AG20443 (cell line): ENCODE results near the gene KIF1C.
"Not testable (repeated sequence)": the region's sequence is repeated elsewhere in the genome, so short reads cannot be mapped to it uniquely, and the experiment has no call there.

Source experiments
- DNase-seq: peaks from one replicate; pipeline ENCODE4 v3.0.0; 2012; ENCODE audit warnings: low spot score, mixed read lengths

The KIF1C gene

DNA sequence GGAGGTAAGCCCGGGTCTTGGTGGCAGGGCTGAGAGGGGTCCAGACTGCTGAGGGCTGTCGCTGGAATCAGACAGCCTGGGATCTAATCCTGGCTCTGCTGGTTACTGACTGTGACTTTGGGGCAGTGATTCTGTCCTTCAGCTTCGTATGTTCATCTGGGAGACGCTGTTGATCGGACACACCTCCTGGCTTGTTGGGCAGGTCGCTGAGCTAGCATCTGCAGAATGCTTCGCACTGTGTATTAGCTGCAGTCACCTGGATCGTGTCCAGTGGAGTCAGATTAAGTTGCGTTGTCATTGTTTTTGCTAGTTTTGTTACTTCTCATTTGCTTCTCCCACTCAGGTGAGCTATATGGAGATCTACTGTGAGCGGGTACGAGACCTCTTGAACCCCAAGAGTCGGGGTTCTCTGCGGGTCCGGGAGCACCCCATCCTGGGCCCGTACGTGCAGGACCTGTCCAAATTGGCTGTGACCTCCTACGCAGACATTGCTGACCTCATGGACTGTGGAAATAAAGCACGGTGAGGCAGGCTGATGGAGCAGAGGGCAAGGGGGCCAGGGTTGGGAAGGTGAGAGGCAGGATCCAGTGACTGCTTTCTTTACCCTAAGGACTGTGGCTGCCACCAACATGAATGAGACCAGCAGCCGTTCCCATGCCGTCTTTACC is 4.5 kb downstream of the KIF1C start:
- no peak for DNase-seq

DNA sequence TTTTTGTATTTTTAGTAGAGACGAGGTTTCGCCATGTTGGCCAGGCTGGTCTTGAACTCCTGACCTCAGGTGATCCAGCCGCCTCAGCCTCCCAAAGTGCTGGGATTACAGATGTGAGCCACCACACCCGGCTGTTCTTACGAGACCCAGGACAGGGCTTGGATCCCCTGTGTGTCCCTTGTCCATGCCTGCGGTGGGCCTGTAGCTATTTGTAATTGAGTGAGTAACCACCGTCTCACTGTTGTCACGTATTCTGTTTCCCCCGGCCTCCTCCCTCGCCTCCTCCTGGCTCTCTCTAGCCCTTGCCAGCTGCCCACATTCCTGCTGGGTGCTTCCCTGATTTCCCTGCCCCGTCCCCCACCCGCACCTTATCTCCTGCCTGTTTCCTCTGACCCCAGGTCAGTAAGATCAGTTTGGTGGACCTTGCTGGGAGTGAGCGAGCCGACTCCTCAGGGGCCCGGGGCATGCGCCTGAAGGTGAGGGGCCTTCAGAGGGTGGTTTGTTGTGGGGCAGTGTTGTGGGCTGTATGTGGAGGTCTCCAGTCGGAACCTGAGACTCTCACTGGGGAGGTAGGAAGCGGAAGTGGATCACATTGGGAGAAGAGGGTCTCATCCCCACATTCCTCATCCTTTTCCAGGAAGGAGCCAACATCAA is 5.6 kb downstream of the KIF1C start:
- DNase-seq = no peak

DNA sequence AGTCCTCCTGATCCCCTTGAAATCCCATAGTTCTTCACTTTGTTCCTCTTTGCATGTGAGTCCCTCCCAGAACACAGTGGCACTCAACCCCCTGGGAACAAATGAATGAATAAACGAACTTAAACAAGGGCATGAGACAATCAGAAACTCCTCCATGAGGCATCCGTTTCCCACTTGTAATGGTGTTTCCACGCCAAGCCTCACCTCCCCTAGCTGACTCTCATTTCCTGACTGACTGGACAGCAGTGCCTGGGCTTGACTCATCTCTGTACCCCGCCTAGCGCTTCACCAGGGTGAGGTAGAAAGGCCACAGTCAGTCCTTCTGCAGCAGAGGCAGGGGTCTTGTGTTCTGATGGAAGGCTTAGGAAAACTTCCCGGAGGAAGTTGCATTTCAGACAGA is 14.2 kb downstream of the KIF1C start:
- DNase-seq = peak; percentile 78

DNA sequence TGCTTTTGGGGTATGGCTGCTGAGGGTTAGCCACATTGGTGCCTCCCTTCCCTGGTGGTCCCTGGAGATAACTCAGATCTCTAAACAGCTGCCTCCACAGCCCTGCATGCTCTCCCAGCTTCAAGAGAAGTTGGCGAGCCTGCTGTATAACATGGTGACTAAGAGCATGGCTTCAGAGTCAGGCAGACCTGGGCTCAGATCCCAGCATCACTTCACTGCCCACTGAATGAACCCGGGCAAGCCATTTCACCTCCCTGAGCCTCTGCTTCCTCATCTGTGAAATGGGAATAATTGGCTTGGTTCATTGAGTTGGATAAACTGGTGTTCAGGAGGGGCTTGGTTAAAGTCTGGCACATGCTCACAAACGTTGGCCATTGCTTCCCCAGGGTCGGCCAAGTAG is 16.6 kb downstream of the KIF1C start:
- no peak for DNase-seq

DNA sequence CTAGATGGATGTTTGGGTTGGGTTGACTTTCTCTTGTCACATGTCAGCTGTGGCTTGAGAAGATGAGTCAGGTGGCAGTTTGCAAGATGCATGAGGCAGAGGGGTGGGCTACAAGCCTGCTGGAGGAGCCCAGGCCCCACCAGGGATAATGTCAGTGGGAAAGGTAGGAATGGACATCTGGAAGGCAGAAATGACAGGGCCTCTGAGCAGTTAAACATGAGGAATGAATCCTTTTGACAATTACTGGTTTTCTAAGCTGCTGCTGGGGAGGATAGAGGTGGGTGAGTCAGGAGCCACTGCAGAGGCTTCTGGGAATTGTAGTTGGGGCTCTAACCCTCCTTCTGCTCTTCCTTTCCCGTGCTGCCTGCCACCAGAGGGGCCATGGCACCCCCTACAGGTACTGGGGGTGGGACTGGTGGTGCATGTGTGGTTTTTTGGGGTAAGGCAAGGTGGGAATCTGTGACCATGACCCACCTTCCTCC is 21.8 kb downstream of the KIF1C start:
- DNase-seq = peak; percentile 29

DNA sequence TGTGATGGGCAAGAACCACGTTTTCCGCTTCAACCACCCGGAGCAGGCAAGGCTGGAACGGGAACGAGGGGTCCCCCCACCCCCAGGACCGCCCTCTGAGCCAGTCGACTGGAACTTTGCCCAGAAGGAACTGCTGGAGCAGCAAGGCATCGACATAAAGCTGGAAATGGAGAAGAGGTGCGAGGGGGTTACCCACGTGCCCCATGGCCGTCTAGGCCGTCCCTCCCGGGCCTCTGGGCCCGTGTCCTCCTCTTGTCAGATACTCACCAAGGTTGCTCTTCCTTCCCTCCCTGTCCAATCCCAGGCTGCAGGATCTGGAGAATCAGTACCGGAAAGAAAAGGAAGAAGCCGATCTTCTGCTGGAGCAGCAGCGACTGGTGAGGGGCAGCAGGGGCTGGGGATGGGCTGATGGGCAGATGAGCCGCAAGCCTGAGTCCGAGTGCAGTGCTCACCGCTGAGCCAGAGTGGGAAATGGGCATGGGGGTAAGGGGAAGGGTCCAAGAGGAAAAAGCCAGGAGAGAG is 22.8 kb downstream of the KIF1C start:
- DNase-seq = no peak

DNA sequence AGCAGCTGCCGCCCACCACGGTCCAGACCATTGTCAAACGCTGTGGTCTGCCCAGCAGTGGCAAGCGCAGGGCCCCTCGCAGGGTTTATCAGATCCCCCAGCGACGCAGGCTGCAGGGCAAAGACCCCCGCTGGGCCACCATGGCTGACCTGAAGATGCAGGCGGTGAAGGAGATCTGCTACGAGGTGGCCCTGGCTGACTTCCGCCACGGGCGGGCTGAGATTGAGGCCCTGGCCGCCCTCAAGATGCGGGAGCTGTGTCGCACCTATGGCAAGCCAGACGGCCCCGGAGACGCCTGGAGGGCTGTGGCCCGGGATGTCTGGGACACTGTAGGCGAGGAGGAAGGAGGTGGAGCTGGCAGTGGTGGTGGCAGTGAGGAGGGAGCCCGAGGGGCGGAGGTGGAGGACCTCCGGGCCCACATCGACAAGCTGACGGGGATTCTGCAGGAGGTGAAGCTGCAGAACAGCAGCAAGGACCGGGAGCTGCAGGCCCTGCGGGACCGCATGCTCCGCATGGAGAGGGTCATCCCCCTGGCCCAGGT is 24.5 kb downstream of the KIF1C start:
- DNase-seq = no peak

DNA sequence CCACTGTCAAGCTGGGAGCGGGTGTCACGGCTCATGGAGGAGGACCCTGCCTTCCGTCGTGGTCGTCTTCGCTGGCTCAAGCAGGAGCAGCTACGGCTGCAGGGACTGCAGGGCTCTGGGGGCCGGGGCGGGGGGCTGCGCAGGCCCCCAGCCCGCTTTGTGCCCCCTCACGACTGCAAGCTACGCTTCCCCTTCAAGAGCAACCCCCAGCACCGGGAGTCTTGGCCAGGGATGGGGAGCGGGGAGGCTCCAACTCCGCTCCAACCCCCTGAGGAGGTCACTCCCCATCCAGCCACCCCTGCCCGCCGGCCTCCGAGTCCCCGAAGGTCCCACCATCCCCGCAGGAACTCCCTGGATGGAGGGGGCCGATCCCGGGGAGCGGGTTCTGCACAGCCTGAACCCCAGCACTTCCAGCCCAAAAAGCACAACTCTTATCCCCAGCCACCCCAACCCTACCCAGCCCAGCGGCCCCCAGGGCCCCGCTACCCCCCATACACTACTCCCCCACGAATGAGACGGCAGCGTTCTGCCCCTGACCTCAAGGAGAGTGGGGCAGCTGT is 25.9 kb downstream of the KIF1C start:
- DNase-seq = no peak

DNA sequence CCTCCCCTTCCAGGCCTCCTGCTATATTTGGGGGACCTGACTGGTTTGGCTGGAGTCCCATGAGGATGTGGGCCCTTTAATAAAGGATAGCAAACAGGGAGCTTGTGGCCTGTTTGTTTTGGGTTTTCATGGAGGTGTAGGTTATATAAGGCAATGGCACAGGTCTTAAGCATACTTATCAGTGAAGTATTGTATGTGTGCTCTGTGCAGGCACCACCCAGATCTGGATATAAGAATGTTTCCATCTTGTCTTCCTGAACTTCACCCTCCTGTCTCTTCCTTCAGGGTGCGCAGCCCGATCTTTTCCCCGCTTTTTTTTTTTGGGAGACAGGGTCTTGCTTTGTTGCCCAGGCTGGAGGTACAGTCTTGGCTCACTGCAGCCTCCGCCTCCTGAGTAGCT is 26.9 kb downstream of the KIF1C start:
- no peak for DNase-seq

DNA sequence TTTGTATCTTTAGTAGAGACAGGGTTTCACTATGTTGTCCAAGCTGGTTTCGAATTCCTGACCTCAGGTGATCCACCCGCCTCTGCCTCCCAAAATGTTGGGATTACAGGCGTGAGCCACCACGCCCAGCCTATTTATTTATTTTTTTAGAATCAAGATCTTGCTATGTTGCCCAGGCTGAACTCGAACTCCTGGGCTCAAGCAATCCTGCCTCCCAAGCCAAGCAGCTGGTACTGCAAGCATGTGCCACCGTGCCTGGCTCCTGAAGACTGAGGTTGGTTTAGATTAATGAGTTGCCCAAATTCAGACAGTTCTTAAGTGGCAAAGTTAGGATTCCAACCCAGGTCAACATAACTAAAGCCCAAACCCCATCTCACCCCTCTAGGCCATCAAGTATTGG is 29.5 kb downstream of the KIF1C start:
- no peak for DNase-seq

DNA sequence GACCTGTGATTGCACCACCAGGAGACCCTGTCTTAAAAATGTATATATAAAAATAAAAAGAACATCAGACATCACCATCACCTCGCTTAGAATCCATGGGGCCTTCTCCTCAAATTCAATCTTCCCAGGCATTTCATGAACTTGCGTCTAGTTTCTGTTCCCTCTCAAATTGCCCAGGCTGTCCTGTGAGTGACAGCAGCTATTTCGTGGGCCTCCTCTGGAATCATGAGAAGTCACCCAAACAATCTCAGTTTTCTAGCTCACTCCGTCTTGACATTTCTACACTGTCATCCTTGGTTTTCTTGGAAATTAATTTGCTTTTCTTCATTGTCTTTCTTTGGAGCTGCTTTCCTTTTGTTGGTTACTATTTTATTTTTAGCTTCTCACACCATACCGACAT is 30.2 kb downstream of the KIF1C start:
- no peak for DNase-seq

DNA sequence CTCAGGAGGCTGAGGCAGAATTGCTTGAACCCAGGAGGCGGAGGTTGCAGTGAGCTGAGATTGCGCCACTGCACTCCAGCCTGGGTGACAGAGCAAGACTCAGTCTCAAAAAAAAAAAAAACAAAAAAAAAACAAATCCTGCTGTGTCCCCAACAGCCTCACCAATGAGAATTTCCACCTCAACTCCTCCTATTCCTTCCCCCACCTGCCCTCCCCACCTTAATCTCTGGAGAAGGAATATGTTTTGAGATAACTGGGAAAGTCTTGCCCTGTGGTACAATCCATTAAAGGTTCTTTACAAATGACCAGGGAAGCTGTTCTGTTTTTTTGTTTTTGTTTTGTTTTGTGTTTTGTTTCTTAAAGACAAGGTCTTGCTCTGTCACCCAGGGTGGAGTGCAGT is 32.4 kb downstream of the KIF1C start:
- DNase-seq = not testable (repeated sequence)

DNA sequence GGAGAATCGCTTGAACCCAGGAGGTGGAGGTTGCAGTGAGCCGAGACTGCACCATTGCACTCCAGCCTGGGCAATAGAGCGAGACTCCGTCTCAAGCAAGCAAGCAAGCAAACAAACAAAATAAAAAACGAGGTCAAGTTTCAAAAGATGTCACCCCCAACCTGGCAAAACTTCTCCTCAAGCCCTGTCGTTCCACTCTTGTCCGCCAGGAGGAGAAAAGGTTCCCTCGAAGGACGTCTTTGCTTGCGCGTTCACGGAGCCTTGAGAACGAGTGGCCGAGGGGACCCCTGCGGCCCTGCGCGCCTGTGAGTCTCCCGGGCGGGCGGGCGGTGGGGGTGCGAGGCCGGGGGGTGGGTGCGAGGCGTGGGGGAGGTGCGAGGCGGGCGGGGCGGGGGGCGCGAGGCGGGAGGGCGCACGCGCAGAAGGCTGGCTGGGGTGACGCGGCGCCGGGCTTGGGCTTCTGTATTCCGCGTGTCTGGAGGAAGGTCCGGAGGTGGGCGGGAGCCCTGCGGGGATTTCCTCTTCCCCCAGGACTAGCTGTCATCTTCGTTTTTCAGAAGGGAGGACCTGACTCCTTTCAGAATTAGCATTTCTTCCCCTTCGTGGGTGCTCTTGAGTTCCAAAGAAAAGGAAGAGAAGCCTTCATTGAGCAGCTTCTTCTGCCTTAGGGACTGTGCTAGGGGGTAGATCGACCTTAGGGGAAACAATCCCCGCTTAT is 33.8 kb downstream of the KIF1C start:
- peak; percentile 89 for DNase-seq

DNA sequence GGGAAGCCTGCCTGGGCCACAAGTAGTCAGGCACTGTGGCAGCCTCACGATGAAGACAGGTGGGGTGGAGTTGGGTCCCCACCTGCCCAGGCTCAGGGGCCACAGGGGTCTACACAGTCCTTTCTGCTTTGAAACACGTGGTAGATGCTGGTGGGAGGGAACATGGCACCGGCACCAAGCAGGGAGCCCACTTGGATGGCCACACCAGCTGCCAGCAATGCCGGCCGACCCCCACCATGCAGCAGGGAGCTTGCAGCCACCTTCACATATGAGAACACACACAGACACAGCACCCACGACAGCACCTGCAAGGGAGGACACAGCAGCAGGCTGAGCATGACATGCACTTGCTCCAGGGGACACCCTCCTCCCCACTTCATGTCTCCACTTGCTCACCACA is 35.1 kb downstream of the KIF1C start:
- DNase-seq = no peak

DNA sequence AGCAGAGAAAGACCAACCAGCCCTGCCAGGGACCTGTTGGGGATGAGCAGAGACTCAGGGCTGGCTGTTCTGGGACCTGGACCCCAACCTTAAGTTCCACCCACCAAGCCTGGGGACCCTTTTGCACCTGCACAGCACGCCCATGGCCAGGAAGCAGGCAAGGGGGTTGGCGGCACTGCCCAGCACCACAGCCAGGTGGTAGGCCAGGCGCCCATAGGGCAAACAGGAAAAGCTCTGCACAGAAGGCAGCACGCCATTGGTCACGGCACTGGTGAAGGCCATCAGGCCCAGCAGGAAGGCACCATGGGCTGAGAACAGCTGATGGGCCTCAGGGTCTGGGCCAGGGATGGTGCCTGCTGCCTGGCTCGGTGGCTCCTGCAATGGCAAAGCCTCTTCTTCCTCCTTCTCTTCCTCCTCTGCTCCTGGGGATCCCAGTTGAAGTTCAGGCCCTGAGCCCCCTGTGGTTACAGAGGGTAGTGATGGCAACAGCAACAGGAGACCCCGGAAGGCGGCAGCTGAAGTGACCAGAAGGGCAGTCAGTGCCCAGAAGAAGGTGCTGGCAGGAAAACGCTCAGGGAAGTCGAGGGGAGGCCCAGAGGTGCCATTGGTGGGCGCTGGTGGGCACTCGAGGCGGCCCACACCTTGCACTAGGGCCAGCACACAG is 35.7 kb downstream of the KIF1C start:
- no peak for DNase-seq

DNA sequence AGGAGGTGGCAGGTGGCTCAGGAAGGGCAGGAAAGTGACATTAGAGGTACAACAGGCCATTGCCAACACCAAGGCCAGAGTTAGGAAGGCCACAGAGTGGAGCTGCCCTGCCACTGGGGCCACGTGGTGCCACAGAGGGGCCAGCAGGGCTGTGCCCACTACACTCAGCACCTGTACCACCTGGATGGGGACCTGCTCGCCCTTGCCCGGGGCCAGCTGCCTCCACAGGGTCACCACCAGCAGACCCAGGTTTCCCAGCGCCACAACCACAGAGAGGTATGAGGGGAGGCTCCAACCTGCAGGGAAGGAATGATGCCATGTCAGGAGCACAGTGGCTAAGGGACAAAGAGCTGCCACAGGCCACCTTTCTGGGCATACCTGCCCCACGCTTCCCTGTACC is 36.3 kb downstream of the KIF1C start:
- DNase-seq = no peak

DNA sequence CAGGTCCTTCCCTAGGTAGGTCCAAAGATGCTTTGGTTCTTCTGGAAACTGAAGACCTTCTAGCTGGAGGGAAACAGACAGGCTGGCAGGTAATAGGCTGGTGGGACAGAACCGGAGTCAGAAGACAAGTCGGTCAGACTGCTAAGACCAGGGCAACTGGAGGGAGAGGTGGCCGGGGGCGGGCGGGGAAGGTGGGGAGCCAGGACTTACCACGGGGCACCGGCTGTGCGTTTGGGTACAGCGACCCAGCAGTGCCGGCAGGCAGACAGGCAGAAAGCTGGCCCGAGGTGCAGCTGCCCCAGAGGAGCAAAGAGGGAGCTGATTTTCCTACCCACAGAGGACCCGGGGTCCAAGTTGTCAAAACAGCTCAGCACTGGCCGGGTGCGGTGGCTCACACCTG is 36.9 kb downstream of the KIF1C start:
- no peak for DNase-seq

DNA sequence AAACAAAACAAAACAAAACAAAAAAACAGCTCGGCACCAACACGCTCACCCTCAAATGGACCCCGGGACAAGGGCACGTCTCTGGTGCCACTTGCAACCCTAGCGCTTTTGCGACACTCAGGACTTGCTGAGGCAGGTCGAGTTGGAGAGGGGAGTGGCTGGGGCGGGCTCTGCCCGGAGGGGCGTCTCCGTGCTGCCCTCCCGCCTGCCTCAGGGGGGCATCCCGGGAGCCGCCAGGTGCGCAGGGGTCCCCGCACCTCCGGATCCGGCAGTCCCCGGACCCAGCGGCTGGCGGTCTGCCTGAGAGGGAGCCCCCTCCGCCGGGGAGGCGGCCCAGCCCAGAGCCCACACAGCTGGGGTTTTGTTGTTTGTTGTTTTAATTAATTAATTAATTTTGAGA is 37.6 kb downstream of the KIF1C start, which contains the start of gene SLC52A1:
TSS of gene SLC52A1 (minus strand) at position 112 of the 400 bp plus-strand sequence. CDS start 820 bp downstream, outside the sequence.
- DNase-seq = peak; percentile 37

DNA sequence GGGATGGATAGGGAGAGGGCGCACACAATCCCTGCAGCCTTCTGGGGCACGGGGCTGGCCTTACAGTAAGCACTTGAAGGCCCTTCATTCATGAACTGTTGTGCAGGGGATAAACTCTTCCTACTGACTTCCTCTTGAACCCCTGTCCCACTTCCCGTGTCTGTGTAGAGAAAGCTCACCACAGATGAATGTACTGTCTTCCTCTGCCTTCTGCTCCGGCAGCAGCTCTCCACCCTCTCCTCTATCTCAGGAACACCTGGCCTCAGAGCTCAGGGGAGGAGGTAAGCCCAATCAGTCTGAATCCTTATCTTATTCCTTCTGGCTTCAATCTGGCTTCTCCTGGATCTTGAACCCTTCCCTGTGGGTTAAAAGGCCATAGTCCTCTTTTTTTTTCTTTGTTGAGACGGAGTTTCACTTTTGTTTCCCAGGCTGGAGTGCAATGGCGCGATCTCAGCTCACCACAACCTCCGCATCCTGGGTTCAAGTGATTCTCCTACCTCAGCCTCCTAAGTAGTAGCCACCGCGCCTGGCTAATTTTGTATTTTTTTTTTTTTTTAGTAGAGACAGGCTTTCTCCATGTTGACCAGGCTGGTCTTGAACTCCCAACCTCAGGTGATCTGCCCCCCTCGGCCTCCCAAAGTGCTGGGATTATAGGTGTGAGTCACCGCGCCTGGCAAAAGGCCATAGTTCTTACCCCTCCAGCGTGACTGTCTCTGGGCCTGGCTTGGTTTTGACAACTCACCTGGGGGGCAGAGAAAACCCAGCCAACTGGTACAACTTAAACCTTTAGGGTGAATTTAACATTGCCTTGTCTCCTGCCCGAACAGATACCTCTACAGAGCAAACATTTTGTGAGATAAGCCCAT is 44.6 kb downstream of the KIF1C start:
- DNase-seq = no peak

DNA sequence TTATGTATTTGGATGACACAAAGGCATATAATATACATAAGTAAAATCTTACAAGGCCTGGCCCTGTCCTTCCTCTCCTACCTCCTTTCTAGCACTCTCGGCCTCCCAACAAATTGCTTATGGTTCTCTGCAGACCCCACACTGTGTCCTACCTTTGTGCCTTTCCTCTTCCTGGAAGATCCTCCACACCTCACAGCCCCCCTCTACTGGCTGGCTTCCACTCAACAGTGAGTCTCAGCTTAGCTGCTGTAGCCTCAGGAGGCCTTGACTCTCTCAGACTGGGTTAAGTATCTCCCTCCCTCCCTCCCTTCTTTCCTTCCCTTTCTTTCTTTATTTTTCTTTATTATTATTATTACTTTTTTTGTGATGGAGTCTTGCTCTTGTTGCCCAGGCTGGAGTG is 45.8 kb downstream of the KIF1C start:
- DNase-seq = no peak

DNA sequence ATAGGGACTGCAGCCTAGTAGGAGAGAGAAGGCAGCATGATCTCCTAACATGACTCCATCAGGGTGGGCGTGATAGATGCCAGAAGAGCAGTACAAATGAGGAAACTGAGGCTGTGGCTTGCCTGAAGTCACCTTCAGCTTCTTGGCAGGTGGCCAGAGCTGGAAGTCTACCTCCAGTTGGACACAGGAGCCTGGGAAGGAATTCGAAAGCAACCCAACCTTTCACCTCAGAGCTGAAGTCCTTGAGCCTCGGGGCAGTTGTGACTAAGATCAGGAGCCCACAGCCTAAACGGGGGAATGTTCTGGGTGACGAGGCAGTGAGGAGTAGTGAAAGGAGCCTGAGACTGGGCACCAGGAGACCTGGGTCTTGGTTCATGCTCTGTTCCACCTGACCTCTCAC is 46.9 kb downstream of the KIF1C start:
- DNase-seq = no peak
